MM.1S (cell line): Measurements from ENCODE around the gene PLPPR4.

Source experiments
- DNase-seq: peaks from one replicate; pipeline ENCODE4 v3.0.0-alpha.2; 2015
- H2AFZ ChIP-seq: fragments of 300-600 bp; sonication (generic); 2 replicates; pipeline ENCODE4 v1.6.0; 2016; ENCODE audit warnings: antibody characterized with exemption, low read length
- H3F3A ChIP-seq: fragments of 300-600 bp; sonication (generic); 2 replicates; pipeline ENCODE4 v1.6.1; 2016; ENCODE audit warnings: mild to moderate bottlenecking, antibody characterized with exemption, low read length, moderate library complexity, mixed read lengths; ENCODE audit not compliant: insufficient read depth
- H3K27ac ChIP-seq: fragments of 300-600 bp; sonication (generic); 2 replicates; pipeline ENCODE4 v1.5.1; 2016; ENCODE audit warnings: mild to moderate bottlenecking, low read length
- H3K27me3 ChIP-seq: fragments of 300-600 bp; sonication (generic); replicated peaks from 2 replicates; pipeline ENCODE4 v1.6.0; 2016; ENCODE audit warnings: low read length; ENCODE audit not compliant: insufficient read depth
- H3K36me3 ChIP-seq: fragments of 300-600 bp; sonication (generic); replicated peaks from 2 replicates; pipeline ENCODE4 v1.6.1; 2016; ENCODE audit warnings: mild to moderate bottlenecking, low read length, mixed read lengths; ENCODE audit not compliant: insufficient read depth
- H3K4me1 ChIP-seq: fragments of 300-600 bp; sonication (generic); 2 replicates; pipeline ENCODE4 v1.6.1; 2016; ENCODE audit warnings: low read length, mixed read lengths
- H3K4me2 ChIP-seq: fragments of 300-600 bp; sonication (generic); 2 replicates; pipeline ENCODE4 v1.6.0; 2016; ENCODE audit warnings: low read depth, low read length
- H3K4me3 ChIP-seq: fragments of 300-600 bp; sonication (generic); 2 replicates; pipeline ENCODE4 v1.5.1; 2016; ENCODE audit warnings: low read length, mixed read lengths
- H3K79me2 ChIP-seq: fragments of 300-600 bp; sonication (generic); 2 replicates; pipeline ENCODE4 v1.6.1; 2016; ENCODE audit warnings: mixed run types, low read length, mixed read lengths
- H3K9ac ChIP-seq: fragments of 300-600 bp; sonication (generic); 2 replicates; pipeline ENCODE4 v1.6.1; 2016; ENCODE audit warnings: low read length, mixed read lengths
- H3K9me2 ChIP-seq: fragments of 300-600 bp; sonication (generic); replicated peaks from 2 replicates; pipeline ENCODE4 v1.6.1; 2016; ENCODE audit warnings: mild to moderate bottlenecking, low read length, mixed read lengths; ENCODE audit not compliant: insufficient read depth
- H3K9me3 ChIP-seq: fragments of 300-600 bp; sonication (generic); replicated peaks from 2 replicates; pipeline ENCODE4 v1.6.1; 2016; ENCODE audit warnings: mild to moderate bottlenecking, low read length, mixed read lengths; ENCODE audit not compliant: insufficient read depth
- H4K20me1 ChIP-seq: fragments of 300-600 bp; sonication (generic); 2 replicates; pipeline ENCODE4 v1.6.1; 2016; ENCODE audit warnings: mild to moderate bottlenecking, low read length, moderate library complexity, mixed read lengths; ENCODE audit not compliant: insufficient read depth
- EZH2 ChIP-seq: fragments of 300-600 bp; sonication (generic); optimal IDR thresholded peaks from 2 replicates; pipeline ENCODE3; 2017; ENCODE audit warnings: low read depth, mild to moderate bottlenecking, antibody characterized with exemption, low read length, mixed read lengths
- EZH2phosphoT487 ChIP-seq: fragments of 300-600 bp; sonication (generic); IDR thresholded peaks from 2 replicates; pipeline ENCODE4 v1.6.1; 2018; ENCODE audit warnings: antibody characterized with exemption, low read length
- TF ChIP-seq, protein P1 (sequence below): fragments of 300-600 bp; sonication (generic); IDR thresholded peaks from 2 replicates; pipeline ENCODE4 v1.5.1; 2016; ENCODE audit warnings: antibody characterized with exemption, low read length, mixed read lengths

PLPPR4 gene

DNA sequence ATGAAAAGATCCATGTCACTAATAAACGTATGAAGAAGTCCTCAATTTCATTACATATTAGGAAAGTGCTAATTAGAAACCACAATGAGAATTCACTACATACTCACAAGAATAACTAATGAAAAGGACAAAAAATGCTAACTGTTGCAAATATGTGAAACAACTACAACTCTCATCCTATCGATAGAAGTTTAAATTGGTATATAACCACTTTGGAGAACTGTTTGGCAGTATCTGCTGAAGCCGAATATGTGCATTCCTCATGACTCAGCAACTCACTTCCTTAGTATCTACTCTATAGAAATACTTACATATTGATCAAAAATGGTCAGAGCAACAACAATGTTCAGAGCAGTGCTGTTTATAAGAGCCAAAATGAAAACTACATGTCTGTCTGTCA is 66.8 kb downstream of the PLPPR4 start:
- DNase-seq = no peak
- Histone ChIP-seq H3F3A (no peaks in the 10 kb centered on the region), H2AFZ (no peak overlapping the region), H3K79me2 (no peaks in the 10 kb centered on the region), H3K4me2 (no peak overlapping the region), H3K9me3 (no peaks in the 10 kb centered on the region), H4K20me1 (no peaks in the 10 kb centered on the region), H3K9ac (no peak overlapping the region), H3K4me3 (no peak overlapping the region), H3K36me3 (no peaks in the 10 kb centered on the region), H3K27me3 (no peaks in the 10 kb centered on the region), H3K27ac (no peak overlapping the region), H3K9me2 (no peaks in the 10 kb centered on the region), H3K4me1 (no peaks in the 10 kb centered on the region)
- no peak for TF ChIP-seq EZH2phosphoT487
- TF ChIP-seq, protein P1, sequence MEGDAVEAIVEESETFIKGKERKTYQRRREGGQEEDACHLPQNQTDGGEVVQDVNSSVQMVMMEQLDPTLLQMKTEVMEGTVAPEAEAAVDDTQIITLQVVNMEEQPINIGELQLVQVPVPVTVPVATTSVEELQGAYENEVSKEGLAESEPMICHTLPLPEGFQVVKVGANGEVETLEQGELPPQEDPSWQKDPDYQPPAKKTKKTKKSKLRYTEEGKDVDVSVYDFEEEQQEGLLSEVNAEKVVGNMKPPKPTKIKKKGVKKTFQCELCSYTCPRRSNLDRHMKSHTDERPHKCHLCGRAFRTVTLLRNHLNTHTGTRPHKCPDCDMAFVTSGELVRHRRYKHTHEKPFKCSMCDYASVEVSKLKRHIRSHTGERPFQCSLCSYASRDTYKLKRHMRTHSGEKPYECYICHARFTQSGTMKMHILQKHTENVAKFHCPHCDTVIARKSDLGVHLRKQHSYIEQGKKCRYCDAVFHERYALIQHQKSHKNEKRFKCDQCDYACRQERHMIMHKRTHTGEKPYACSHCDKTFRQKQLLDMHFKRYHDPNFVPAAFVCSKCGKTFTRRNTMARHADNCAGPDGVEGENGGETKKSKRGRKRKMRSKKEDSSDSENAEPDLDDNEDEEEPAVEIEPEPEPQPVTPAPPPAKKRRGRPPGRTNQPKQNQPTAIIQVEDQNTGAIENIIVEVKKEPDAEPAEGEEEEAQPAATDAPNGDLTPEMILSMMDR = no peak
- TF ChIP-seq EZH2 = no peak

DNA sequence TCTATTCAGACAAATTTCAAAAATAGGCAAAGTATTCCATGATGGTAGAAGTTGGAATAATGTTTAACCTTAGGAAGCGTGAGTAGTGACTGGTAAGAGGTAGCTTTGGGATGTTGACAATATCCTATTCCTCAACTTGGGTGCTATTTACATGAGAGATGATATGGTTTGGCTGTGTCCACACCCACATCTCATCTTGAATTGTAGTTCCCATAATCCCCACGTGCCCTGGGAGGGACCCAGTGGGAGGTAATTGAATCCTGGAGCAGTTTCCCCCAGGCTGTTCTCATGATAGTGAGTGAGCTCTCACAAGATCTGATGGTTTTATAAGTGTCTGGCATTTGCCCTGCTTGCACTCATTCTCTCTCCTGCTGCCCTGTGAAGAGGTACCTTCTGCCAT is 67.3 kb downstream of the PLPPR4 start:
- no peaks in the 10 kb centered on the region for H4K20me1 ChIP-seq
- TF ChIP-seq EZH2phosphoT487 = no peak
- no peak for TF ChIP-seq EZH2

DNA sequence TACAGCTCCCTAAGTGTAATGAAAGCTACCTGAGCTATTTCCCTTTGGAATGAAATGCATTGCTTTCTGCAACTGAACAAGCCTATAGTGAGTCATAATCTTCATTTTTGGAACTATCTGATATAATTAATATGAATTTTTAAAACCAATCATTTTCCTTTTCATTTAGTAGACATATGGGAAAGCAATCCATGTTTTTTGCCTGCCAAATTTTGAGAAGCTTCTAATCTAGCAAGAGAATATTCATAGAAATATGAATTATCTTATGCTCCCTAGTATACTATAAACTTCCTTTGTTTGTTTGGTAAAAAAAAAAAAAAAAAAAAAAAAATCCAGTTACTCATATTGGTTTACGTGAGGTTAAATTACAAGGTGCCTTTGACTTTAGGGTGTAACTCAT is 68.3 kb downstream of the PLPPR4 start:
- H4K20me1 ChIP-seq = no peaks in the 10 kb centered on the region
- no peak for DNase-seq
- H3K9me2 ChIP-seq = no peaks in the 10 kb centered on the region
- no peaks in the 10 kb centered on the region for H3K36me3 ChIP-seq
- H3K9ac ChIP-seq = no peak overlapping the region
- no peak overlapping the region for H2AFZ ChIP-seq
- H3K4me3 ChIP-seq = no peak overlapping the region
- H3K27me3 ChIP-seq = no peaks in the 10 kb centered on the region
- H3F3A ChIP-seq = no peaks in the 10 kb centered on the region
- TF ChIP-seq, protein P1 = no peak
- TF ChIP-seq EZH2phosphoT487 (no peak), EZH2 (no peak)
- no peak overlapping the region for H3K27ac ChIP-seq
- no peaks in the 10 kb centered on the region for H3K4me1 ChIP-seq
- H3K79me2 ChIP-seq = no peaks in the 10 kb centered on the region
- no peak overlapping the region for H3K4me2 ChIP-seq
- H3K9me3 ChIP-seq = no peaks in the 10 kb centered on the region

More for the DNA sequence above, 67.3 kb downstream of the PLPPR4 start:
- no peak for DNase-seq
- no peaks in the 10 kb centered on the region for H3K9me2 ChIP-seq
- no peaks in the 10 kb centered on the region for H3K27me3 ChIP-seq
- no peaks in the 10 kb centered on the region for H3K36me3 ChIP-seq
- H3K27ac ChIP-seq = no peak overlapping the region
- no peaks in the 10 kb centered on the region for H3K4me1 ChIP-seq
- no peak overlapping the region for H3K9ac ChIP-seq
- H3K4me2 ChIP-seq = no peak overlapping the region
- no peak overlapping the region for H2AFZ ChIP-seq
- H3K79me2 ChIP-seq = no peaks in the 10 kb centered on the region
- no peaks in the 10 kb centered on the region for H3K9me3 ChIP-seq
- H3F3A ChIP-seq = no peaks in the 10 kb centered on the region
- H3K4me3 ChIP-seq = no peak overlapping the region

DNA sequence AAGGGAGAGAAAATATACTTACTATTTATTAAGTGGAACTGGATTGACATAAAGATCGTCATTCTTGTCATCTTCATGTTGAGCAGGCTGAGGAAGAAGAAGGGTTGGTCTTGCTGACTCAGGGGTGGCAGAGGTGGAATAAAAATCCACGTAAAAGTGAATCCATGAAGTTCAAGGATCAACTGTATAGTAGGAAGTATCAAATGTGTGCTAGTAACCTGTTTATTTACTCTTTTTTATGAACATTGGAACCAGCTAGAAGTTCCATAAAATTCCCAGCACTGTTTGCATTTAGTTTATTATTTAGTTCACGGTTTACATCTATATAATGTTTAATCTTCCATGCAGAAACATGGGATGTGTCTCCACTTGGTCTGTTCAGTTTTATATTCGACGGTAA is 70.7 kb downstream of the PLPPR4 start:
- TF ChIP-seq EZH2phosphoT487 = no peak
- TF ChIP-seq, protein P1 = no peak
- TF ChIP-seq EZH2 = no peak
- H3K27ac ChIP-seq = no peak overlapping the region

More for the DNA sequence above, 70.7 kb downstream of the PLPPR4 start:
- no peaks in the 10 kb centered on the region for H3K79me2 ChIP-seq
- no peak overlapping the region for H3K9ac ChIP-seq
- H3K9me2 ChIP-seq = no peaks in the 10 kb centered on the region
- no peaks in the 10 kb centered on the region for H3F3A ChIP-seq
- H3K27me3 ChIP-seq = no peaks in the 10 kb centered on the region
- H3K9me3 ChIP-seq = no peaks in the 10 kb centered on the region
- DNase-seq = no peak
- no peaks in the 10 kb centered on the region for H3K4me1 ChIP-seq
- H3K4me2 ChIP-seq = no peak overlapping the region
- no peaks in the 10 kb centered on the region for H3K36me3 ChIP-seq
- no peak overlapping the region for H2AFZ ChIP-seq
- H3K4me3 ChIP-seq = no peak overlapping the region
- H4K20me1 ChIP-seq = no peaks in the 10 kb centered on the region
